Measurements from ENCODE around the gene PPP1R13B. TPM values are rescaled to one million over a fixed set of nuclear protein-coding genes. Genes with fewer than 3 reads are reported as not detected.

Gene PPP1R13B
- polyA plus RNA-seq, 1 of the 3 experiments (the other 2 are of a cell fraction), result 5.7 TPM

- no peak for TF ChIP-seq REST (IDR thresholded peaks at IDR 0.05; ENCODE audit: low read depth, low read length)
- TF ChIP-seq TCF12 (IDR thresholded peaks at IDR 0.05), result no peak
Measured at GRCh38 chr14:103733651-103734050, 113.7 kb downstream of the PPP1R13B start (continued).

GRCh38 chr14:103732868-103733620 lies 114.3 kb downstream of the PPP1R13B start:
- Histone ChIP-seq H3K4me3 (ENCODE audit: low read depth in 2 of 2, low read length in 1 of 2) (no peak overlapping the region), H4K20me1 (ENCODE audit: insufficient read depth) (no peaks in the 10 kb centered on the region), H3K9me3 (no peaks in the 10 kb centered on the region), H3K27me3 (ENCODE audit: insufficient read depth) (no peaks in the 10 kb centered on the region), H3K9me2 (no peaks in the 10 kb centered on the region), H2AFZ (ENCODE audit: low read depth) (no peak overlapping the region), H3K27ac (ENCODE audit: low read depth in 2 of 2, low read length in 1 of 2) (no peak overlapping the region), H3K4me2 (no peak overlapping the region), H3K4me1 (ENCODE audit: control insufficient read depth in 1 of 2, insufficient read depth in 2 of 2, low read depth in 1 of 2, low read length in 1 of 2) (no peaks in the 10 kb centered on the region), H3F3A (replicated peaks; ENCODE audit: insufficient read depth) (no peaks in the 10 kb centered on the region), H3K79me2 (ENCODE audit: insufficient read depth) (no peaks in the 10 kb centered on the region), H3K36me3 (replicated peaks in 1 of 2; ENCODE audit: control insufficient read depth in 1 of 2, insufficient read depth in 2 of 2, low read length in 1 of 2) (peaks cover 9 to 66% of the 10 kb centered on the region in 2 experiments), H3K9ac (no peak overlapping the region)
- ChIA-PET POLR2A (no interaction called here), CTCF (no interaction called here)
- DNase-seq, result no peak
- TF ChIP-seq TCF12 (IDR thresholded peaks at IDR 0.05), result no peak
- TF ChIP-seq JUND (IDR thresholded peaks at IDR 0.05), result no peak
- no peak for TF ChIP-seq GATA2 (CRISPR knock-in tag; IDR thresholded peaks at IDR 0.05)
- no peak for TF ChIP-seq TEAD4 (IDR thresholded peaks at IDR 0.05; ENCODE audit: borderline replicate concordance, insufficient read depth)
- TF ChIP-seq GABPA (IDR thresholded peaks at IDR 0.05; ENCODE audit: low read depth), result no peak
- no peak for TF ChIP-seq USF1 (IDR thresholded peaks at IDR 0.05; ENCODE audit: borderline replicate concordance, low read depth)
- no peak for TF ChIP-seq RAD21 (IDR thresholded peaks at IDR 0.05; ENCODE audit: low read length)
- TF ChIP-seq MEF2A (IDR thresholded peaks at IDR 0.05; ENCODE audit: borderline replicate concordance, low read depth), result no peak
- no peak for TF ChIP-seq CTCF (IDR thresholded peaks at IDR 0.05)
- TF ChIP-seq NFIC (IDR thresholded peaks at IDR 0.05; ENCODE audit: borderline replicate concordance), result no peak
- TF ChIP-seq CHD2 (IDR thresholded peaks at IDR 0.05; ENCODE audit: low read length, partially characterized antibody), result no peak
- no peak for TF ChIP-seq RCOR1 (IDR thresholded peaks at IDR 0.05; ENCODE audit: low read length)
- no peak for TF ChIP-seq FOXJ3 (CRISPR knock-in tag; IDR thresholded peaks at IDR 0.05)
- no peak for TF ChIP-seq FOXM1 (IDR thresholded peaks at IDR 0.05; ENCODE audit: low read depth)
- no peak for TF ChIP-seq EZH2phosphoT487 (IDR thresholded peaks at IDR 0.05; ENCODE audit: borderline replicate concordance, low read depth)
- WGBS (ENCODE audit: low lambda C conversion rate), result 94% methylated on average over 8 of the region's 9 CpGs
